ENCODE results near the gene GALNT7. TPM values are rescaled to one million over a fixed set of nuclear protein-coding genes. Genes with fewer than 3 reads are reported as not detected.

GALNT7 gene
- polyA plus RNA-seq, 1 of the 3 experiments (the other 2 are of a cell fraction): 14.8 TPM

DNA sequence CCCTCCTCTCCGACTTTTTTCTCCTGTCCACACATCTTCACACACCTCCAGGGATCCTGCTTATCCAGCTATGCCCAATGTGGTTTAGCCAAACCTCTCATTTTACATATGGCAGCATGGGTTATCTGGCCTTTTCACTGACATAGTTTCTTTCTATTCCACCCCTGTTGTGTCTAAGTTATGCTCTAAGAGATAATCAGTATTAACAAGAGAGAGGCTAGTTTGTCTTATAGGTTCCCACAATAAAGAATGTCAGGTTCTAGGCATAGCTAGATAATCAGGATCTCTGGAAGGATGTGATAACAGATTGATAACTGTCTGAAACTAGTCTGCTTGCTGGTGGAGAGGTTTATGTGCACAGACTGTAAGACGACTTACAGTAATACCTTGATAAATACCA is 7.7 kb upstream of the GALNT7 start:
- Histone ChIP-seq H3K27ac (ENCODE audit: low read depth in 2 of 2, low read length in 1 of 2) (no peak overlapping the region), H3K4me1 (ENCODE audit: control insufficient read depth in 1 of 2, insufficient read depth in 2 of 2, low read depth in 1 of 2, low read length in 1 of 2) (peaks cover 0 to 2% of the 10 kb centered on the region in 2 experiments; a peak in 1 of 4 replicates), H3F3A (replicated peaks; ENCODE audit: insufficient read depth) (no peaks in the 10 kb centered on the region), H3K9ac (no peak overlapping the region), H3K4me2 (no peak overlapping the region), H3K9me2 (no peaks in the 10 kb centered on the region), H3K9me3 (no peaks in the 10 kb centered on the region), H4K20me1 (ENCODE audit: insufficient read depth) (no peaks in the 10 kb centered on the region), H3K79me2 (ENCODE audit: insufficient read depth) (no peaks in the 10 kb centered on the region), H3K27me3 (ENCODE audit: insufficient read depth) (no peaks in the 10 kb centered on the region), H3K4me3 (ENCODE audit: low read depth in 2 of 2, low read length in 1 of 2) (no peak overlapping the region), H2AFZ (ENCODE audit: low read depth) (no peak overlapping the region), H3K36me3 (replicated peaks in 1 of 2; ENCODE audit: control insufficient read depth in 1 of 2, insufficient read depth in 2 of 2, low read length in 1 of 2) (peaks cover 0 to 5% of the 10 kb centered on the region in 2 experiments)
- ChIA-PET POLR2A (no interaction called here), CTCF (no interaction called here)
- no peak for DNase-seq
- no peak for TF ChIP-seq NRF1 (IDR thresholded peaks at IDR 0.05; ENCODE audit: low read depth, low read length)
- TF ChIP-seq CHD2 (IDR thresholded peaks at IDR 0.05; ENCODE audit: low read length, partially characterized antibody): no peak
- no peak for TF ChIP-seq GABPA (IDR thresholded peaks at IDR 0.05; ENCODE audit: low read depth)
- no peak for TF ChIP-seq TEAD4 (IDR thresholded peaks at IDR 0.05; ENCODE audit: borderline replicate concordance, insufficient read depth)
- TF ChIP-seq JUND (IDR thresholded peaks at IDR 0.05): no peak
- TF ChIP-seq SIN3A (IDR thresholded peaks at IDR 0.05; ENCODE audit: borderline replicate concordance, low read depth, low read length): no peak
- TF ChIP-seq, protein P1, sequence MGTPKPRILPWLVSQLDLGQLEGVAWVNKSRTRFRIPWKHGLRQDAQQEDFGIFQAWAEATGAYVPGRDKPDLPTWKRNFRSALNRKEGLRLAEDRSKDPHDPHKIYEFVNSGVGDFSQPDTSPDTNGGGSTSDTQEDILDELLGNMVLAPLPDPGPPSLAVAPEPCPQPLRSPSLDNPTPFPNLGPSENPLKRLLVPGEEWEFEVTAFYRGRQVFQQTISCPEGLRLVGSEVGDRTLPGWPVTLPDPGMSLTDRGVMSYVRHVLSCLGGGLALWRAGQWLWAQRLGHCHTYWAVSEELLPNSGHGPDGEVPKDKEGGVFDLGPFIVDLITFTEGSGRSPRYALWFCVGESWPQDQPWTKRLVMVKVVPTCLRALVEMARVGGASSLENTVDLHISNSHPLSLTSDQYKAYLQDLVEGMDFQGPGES (IDR thresholded peaks at IDR 0.05; ENCODE audit: low read depth, low read length): no peak
- no peak for TF ChIP-seq RFX5 (IDR thresholded peaks at IDR 0.05; ENCODE audit: low read length)
- 90% methylated on average over 2 of the region's 2 CpGs for WGBS (ENCODE audit: low lambda C conversion rate)

DNA sequence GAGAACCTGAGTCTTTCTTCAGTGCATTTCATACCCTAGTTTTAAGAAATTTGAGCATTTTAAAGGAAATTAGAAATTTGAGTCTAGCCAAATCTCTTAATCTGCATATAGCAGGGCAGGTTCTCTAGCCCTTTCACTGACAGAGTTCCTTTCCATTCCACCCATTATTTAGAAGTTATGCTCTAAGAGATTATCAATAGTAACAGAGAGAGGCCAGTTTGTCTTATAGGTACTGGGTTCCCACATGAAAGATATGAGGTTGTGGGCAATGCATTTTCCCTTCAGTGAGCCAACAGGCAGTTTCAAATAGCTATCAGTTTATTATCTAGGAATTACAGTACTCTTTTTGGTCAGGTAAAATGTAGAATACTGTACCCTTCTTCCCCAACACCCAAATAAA is 7.3 kb upstream of the GALNT7 start:
- DNase-seq: no peak
- Histone ChIP-seq H3K4me3 (ENCODE audit: low read depth in 2 of 2, low read length in 1 of 2) (no peak overlapping the region), H3F3A (replicated peaks; ENCODE audit: insufficient read depth) (no peaks in the 10 kb centered on the region), H3K4me2 (no peak overlapping the region), H3K27me3 (ENCODE audit: insufficient read depth) (no peaks in the 10 kb centered on the region), H3K79me2 (ENCODE audit: insufficient read depth) (no peaks in the 10 kb centered on the region), H3K9me2 (no peaks in the 10 kb centered on the region), H3K4me1 (ENCODE audit: control insufficient read depth in 1 of 2, insufficient read depth in 2 of 2, low read depth in 1 of 2, low read length in 1 of 2) (peaks cover 0 to 2% of the 10 kb centered on the region in 2 experiments; a peak in 2 of 4 replicates), H4K20me1 (ENCODE audit: insufficient read depth) (no peaks in the 10 kb centered on the region), H3K27ac (ENCODE audit: low read depth in 2 of 2, low read length in 1 of 2) (no peak overlapping the region), H3K9ac (no peak overlapping the region), H3K9me3 (no peaks in the 10 kb centered on the region), H3K36me3 (replicated peaks in 1 of 2; ENCODE audit: control insufficient read depth in 1 of 2, insufficient read depth in 2 of 2, low read length in 1 of 2) (peaks cover 0 to 5% of the 10 kb centered on the region in 2 experiments), H2AFZ (ENCODE audit: low read depth) (no peak overlapping the region)
- ChIA-PET POLR2A (no interaction called here), CTCF (no interaction called here)
- TF ChIP-seq, protein P2, sequence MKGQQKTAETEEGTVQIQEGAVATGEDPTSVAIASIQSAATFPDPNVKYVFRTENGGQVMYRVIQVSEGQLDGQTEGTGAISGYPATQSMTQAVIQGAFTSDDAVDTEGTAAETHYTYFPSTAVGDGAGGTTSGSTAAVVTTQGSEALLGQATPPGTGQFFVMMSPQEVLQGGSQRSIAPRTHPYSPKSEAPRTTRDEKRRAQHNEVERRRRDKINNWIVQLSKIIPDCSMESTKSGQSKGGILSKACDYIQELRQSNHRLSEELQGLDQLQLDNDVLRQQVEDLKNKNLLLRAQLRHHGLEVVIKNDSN (IDR thresholded peaks at IDR 0.05; ENCODE audit: borderline replicate concordance, low read depth): no peak
- TF ChIP-seq GATA2 (CRISPR knock-in tag; IDR thresholded peaks at IDR 0.05) (no peak), EZH2phosphoT487 (IDR thresholded peaks at IDR 0.05; ENCODE audit: borderline replicate concordance, low read depth) (no peak), RXRA (IDR thresholded peaks at IDR 0.05; ENCODE audit: borderline replicate concordance, low read depth) (no peak), MEF2A (IDR thresholded peaks at IDR 0.05; ENCODE audit: borderline replicate concordance, low read depth) (no peak), MXI1 (IDR thresholded peaks at IDR 0.05; ENCODE audit: low read depth, low read length) (no peak), TAF1 (IDR thresholded peaks at IDR 0.05; ENCODE audit: borderline replicate concordance, low read depth, low read length) (no peak), YY1 (IDR thresholded peaks at IDR 0.05; ENCODE audit: low read depth) (no peak), SIN3A (IDR thresholded peaks at IDR 0.05; ENCODE audit: borderline replicate concordance, low read depth, low read length) (no peak), FOXM1 (IDR thresholded peaks at IDR 0.05; ENCODE audit: low read depth) (no peak), ELF1 (IDR thresholded peaks at IDR 0.05) (no peak), NRF1 (IDR thresholded peaks at IDR 0.05; ENCODE audit: low read depth, low read length) (no peak), FOXJ3 (CRISPR knock-in tag; IDR thresholded peaks at IDR 0.05) (no peak)
- TF ChIP-seq, protein P3, sequence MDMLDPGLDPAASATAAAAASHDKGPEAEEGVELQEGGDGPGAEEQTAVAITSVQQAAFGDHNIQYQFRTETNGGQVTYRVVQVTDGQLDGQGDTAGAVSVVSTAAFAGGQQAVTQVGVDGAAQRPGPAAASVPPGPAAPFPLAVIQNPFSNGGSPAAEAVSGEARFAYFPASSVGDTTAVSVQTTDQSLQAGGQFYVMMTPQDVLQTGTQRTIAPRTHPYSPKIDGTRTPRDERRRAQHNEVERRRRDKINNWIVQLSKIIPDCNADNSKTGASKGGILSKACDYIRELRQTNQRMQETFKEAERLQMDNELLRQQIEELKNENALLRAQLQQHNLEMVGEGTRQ (IDR thresholded peaks at IDR 0.05; ENCODE audit: borderline replicate concordance, low read depth, low read length): no peak
- TF ChIP-seq, protein P4, sequence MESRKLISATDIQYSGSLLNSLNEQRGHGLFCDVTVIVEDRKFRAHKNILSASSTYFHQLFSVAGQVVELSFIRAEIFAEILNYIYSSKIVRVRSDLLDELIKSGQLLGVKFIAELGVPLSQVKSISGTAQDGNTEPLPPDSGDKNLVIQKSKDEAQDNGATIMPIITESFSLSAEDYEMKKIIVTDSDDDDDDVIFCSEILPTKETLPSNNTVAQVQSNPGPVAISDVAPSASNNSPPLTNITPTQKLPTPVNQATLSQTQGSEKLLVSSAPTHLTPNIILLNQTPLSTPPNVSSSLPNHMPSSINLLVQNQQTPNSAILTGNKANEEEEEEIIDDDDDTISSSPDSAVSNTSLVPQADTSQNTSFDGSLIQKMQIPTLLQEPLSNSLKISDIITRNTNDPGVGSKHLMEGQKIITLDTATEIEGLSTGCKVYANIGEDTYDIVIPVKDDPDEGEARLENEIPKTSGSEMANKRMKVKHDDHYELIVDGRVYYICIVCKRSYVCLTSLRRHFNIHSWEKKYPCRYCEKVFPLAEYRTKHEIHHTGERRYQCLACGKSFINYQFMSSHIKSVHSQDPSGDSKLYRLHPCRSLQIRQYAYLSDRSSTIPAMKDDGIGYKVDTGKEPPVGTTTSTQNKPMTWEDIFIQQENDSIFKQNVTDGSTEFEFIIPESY (IDR thresholded peaks at IDR 0.05; ENCODE audit: borderline replicate concordance, low read depth): no peak
